HCT116 (cell line): ENCODE results near the gene RNGTT. TPM values are rescaled to one million over a fixed set of nuclear protein-coding genes. Genes with fewer than 3 reads are reported as not detected.

Experiments
- ATAC-seq: fragments of 200-7000 bp; cut with Tn5 transposase; 2 replicates; pipeline ENCODE4 v1.9.1; 2020; ENCODE audit warnings: mild to moderate bottlenecking, moderate library complexity
- BruUV-seq: library from RNA; stranded (reverse); fragments of 400-500 nt; replicated peaks from 2 replicates; lab custom pipeline; 2021; lab: Mats Ljungman, UMichigan
- CTCF ChIA-PET: fragments of 300-600 bp; sonication (Branson Sonifier 250); formaldehyde crosslinking; loops from one replicate; lab custom pipeline; 2021; ENCODE audit warnings: antibody characterized with exemption; lab: Charles Lee
- POLR2A ChIA-PET: fragments of 300-600, 350-600 bp; sonication (Branson Sonifier 250); formaldehyde crosslinking; loops from one replicate; lab custom pipeline; 2021; ENCODE audit warnings: antibody characterized with exemption; lab: Charles Lee
- RAD21 ChIA-PET, 2 experiments: fragments of 300-600 bp; sonication (Branson Sonifier 250); formaldehyde crosslinking; loops; one replicate each; lab custom pipeline; 2023; ENCODE audit warnings: low total read pairs in 2 of 2; ENCODE audit not compliant: uncharacterized antibody in 2 of 2, unreplicated experiment in 2 of 2, low non-redundant PET in 1 of 2; lab: Charles Lee
- DNase-seq: peaks from one replicate; pipeline ENCODE4 v3.0.0-alpha.2; 2010; ENCODE audit warnings: low read depth, low spot score
- H2AFZ ChIP-seq: fragments of 200-600 bp; shearing (Covaris generic), sonication (generic); 2 replicates; pipeline ENCODE4 v1.6.1; 2017; ENCODE audit warnings: low read depth, mixed run types, mixed read lengths, antibody characterized with exemption, low read length; ENCODE audit not compliant: poor library complexity, severe bottlenecking
- H3K27ac ChIP-seq: 2 replicates; pipeline ENCODE4 v1.5.1; 2012; ENCODE audit warnings: low read depth, low read length
- H3K27me3 ChIP-seq: fragments of 200-600 bp; sonication (generic); 2 replicates; pipeline ENCODE4 v1.6.1; 2016; ENCODE audit warnings: mixed run types, low read length, mixed read lengths; ENCODE audit not compliant: insufficient read depth
- H3K36me3 ChIP-seq, 2 experiments: fragments of 200-500 bp in 1 of 2; fragments of 200-600 bp in 1 of 2; sonication (Bioruptor generic) in 1 of 2; sonication (generic) in 1 of 2; 2 replicates each; pipeline versions ENCODE4 v1.5.1 to v1.6.1; 2014 to 2016; ENCODE audit warnings: low read length in 2 of 2, inconsistent platforms in 1 of 2, mixed read lengths in 1 of 2, mixed run types in 1 of 2; ENCODE audit not compliant: insufficient read depth in 2 of 2, control insufficient read depth in 1 of 2
- H3K4me1 ChIP-seq, 2 experiments: fragments of 200-600 bp in 1 of 2; sonication (generic) in 1 of 2; 2 replicates each; pipeline versions ENCODE4 v1.5.1 to v1.6.1; 2012 to 2017; ENCODE audit warnings: low read length in 2 of 2, inconsistent platforms in 1 of 2, mild to moderate bottlenecking in 1 of 2, mixed read lengths in 1 of 2, mixed run types in 1 of 2, moderate library complexity in 1 of 2; ENCODE audit not compliant: insufficient read depth in 2 of 2, control insufficient read depth in 1 of 2
- H3K4me2 ChIP-seq: fragments of 200-600 bp; sonication (generic); 2 replicates; pipeline ENCODE4 v1.6.1; 2017; ENCODE audit warnings: mixed run types, low read length, mixed read lengths
- H3K4me3 ChIP-seq, 2 experiments: fragments of 200-600 bp in 1 of 2; sonication (generic) in 1 of 2; replicated peaks in 1 of 2; 2 replicates each; pipeline ENCODE4 v1.5.1; 2011 to 2016; ENCODE audit warnings: low read length in 2 of 2, control low read depth in 1 of 2, low read depth in 1 of 2, mild to moderate bottlenecking in 1 of 2, mixed read lengths in 1 of 2, mixed run types in 1 of 2
- H3K79me2 ChIP-seq: fragments of 200-600 bp; sonication (generic); 2 replicates; pipeline ENCODE4 v1.6.1; 2017; ENCODE audit warnings: mild to moderate bottlenecking, mixed run types, low read length, moderate library complexity, mixed read lengths; ENCODE audit not compliant: insufficient read depth
- H3K9ac ChIP-seq: fragments of 200-600 bp; sonication (generic); 2 replicates; pipeline ENCODE4 v1.6.1; 2016; ENCODE audit warnings: low read length, mixed read lengths
- H3K9me2 ChIP-seq: fragments of 200-600 bp; sonication (generic), shearing (Covaris generic); 2 replicates; pipeline ENCODE4 v1.6.1; 2017; ENCODE audit warnings: mixed run types, mild to moderate bottlenecking, moderate library complexity; ENCODE audit not compliant: insufficient read depth
- H3K9me3 ChIP-seq, 2 experiments: fragments of 200-500 bp in 1 of 2; fragments of 200-600 bp in 1 of 2; sonication (Bioruptor generic) in 1 of 2; sonication (generic) in 1 of 2; 2 replicates each; pipeline ENCODE4 v1.6.1; 2014 to 2017; ENCODE audit warnings: low read length in 2 of 2, mixed read lengths in 2 of 2, inconsistent platforms in 1 of 2, low read depth in 1 of 2, mild to moderate bottlenecking in 1 of 2, mixed run types in 1 of 2, moderate library complexity in 1 of 2; ENCODE audit not compliant: control insufficient read depth in 1 of 2, insufficient read depth in 1 of 2
- H4K20me1 ChIP-seq: fragments of 200-600 bp; sonication (generic), shearing (Covaris generic); 2 replicates; pipeline ENCODE4 v1.6.1; 2017; ENCODE audit warnings: mixed run types, mild to moderate bottlenecking, moderate library complexity; ENCODE audit not compliant: insufficient read depth
- CBX3 ChIP-seq: IDR thresholded peaks from 2 replicates; pipeline ENCODE4 v1.6.1; 2012; ENCODE audit warnings: low read depth
- EZH2 ChIP-seq: fragments of 200-600 bp; sonication (generic); IDR thresholded peaks from 2 replicates; pipeline ENCODE4 v1.6.1; 2017; ENCODE audit warnings: antibody characterized with exemption, mixed run types
- REST ChIP-seq: IDR thresholded peaks from 2 replicates; pipeline ENCODE4 v1.6.1; 2012; ENCODE audit warnings: low read depth
- SRF ChIP-seq: IDR thresholded peaks from 2 replicates; pipeline ENCODE4 v1.6.1; 2012; ENCODE audit warnings: low read depth
- YY1 ChIP-seq: IDR thresholded peaks from 2 replicates; pipeline ENCODE4 v1.6.1; 2011; ENCODE audit warnings: low read length, low read depth, moderate library complexity, mild to moderate bottlenecking; ENCODE audit not compliant: insufficient replicate concordance; ENCODE audit errors: extremely low read depth
- intact Hi-C: fragments of 100-400 bp; cut with micrococcal nuclease; formaldehyde crosslinking; loops from 2 replicates; pipeline ENCODE4 v1.10.0; 2022
- total RNA-seq: library from RNA; stranded (reverse); gene quantifications from one replicate; pipeline ENCODE4 v1.2.1, GENCODE V29; 2021; ENCODE audit not compliant: unreplicated experiment

RNGTT gene
- total RNA-seq, 1 experiment from 2014 or later, result 23.0 TPM

GRCh38 chr6:88953550-88954386, 9.7 kb downstream of the RNGTT start:
- no TSS peak for BruUV-seq
- Histone ChIP-seq H3K36me3 (no peaks in the 10 kb centered on the region), H3K4me2 (no peak overlapping the region), H3K79me2 (peaks cover 93% of the 10 kb centered on the region), H3K27me3 (no peaks in the 10 kb centered on the region), H3K4me3 (no peak overlapping the region), H3K9me2 (no peaks in the 10 kb centered on the region), H2AFZ (no peak overlapping the region), H3K9me3 (no peaks in the 10 kb centered on the region), H3K27ac (no peak overlapping the region), H3K4me1 (peaks cover 0 to 15% of the 10 kb centered on the region in 2 experiments; a peak in 2 of 4 replicates), H3K9ac (no peak overlapping the region), H4K20me1 (peaks cover 9% of the 10 kb centered on the region)
- ATAC-seq (no peak), DNase-seq (no peak)
- intact Hi-C loops, result no loop called here
- RAD21 ChIA-PET, result no interaction called here
- POLR2A ChIA-PET, result no interaction called here
- TF ChIP-seq SRF (no peak), REST (no peak), YY1 (no peak), CBX3 (no peak), EZH2 (no peak)
- CTCF ChIA-PET, result no interaction called here
